Right lobe of liver (tissue), 4 donors: Measurements from ENCODE around the gene ZNF644.

Experiments
- CTCF ChIP-seq, 4 donors: fragments of 200-600 bp in 3 of 4; fragments of 450-650 bp in 1 of 4; IDR thresholded peaks; one replicate each; pipeline versions ENCODE4 v1.5.1 to v1.8.0; 2016 to 2022; ENCODE audit warnings: antibody characterized with exemption in 4 of 4, mild to moderate bottlenecking in 2 of 4
- POLR2A ChIP-seq: fragments of 450-650 bp; IDR thresholded peaks from one replicate; pipeline ENCODE4 v1.6.1; 2017; ENCODE audit warnings: antibody characterized with exemption, mild to moderate bottlenecking
- donor health status: DM: no; HTN: no; CAD: no.
- donor health status: DM: no; HTN: no; CAD: no.
- donor health status: DM: no; HTN: yes; CAD: no.

GRCh38 chr1:91059157-91059556, 37.3 kb upstream of the ZNF644 start:
- TF ChIP-seq POLR2A (no peak), CTCF (IDR thresholded peaks at IDR 0.05) (no peak)
